Measurements from ENCODE around the gene CDC42BPA. TPM values are rescaled to one million over a fixed set of nuclear protein-coding genes. Genes with fewer than 3 reads are reported as not detected.

CDC42BPA gene
- total and polyA plus RNA-seq, 3 donors from 2014 or later = 39.9 to 109 (median 105) TPM

DNA sequence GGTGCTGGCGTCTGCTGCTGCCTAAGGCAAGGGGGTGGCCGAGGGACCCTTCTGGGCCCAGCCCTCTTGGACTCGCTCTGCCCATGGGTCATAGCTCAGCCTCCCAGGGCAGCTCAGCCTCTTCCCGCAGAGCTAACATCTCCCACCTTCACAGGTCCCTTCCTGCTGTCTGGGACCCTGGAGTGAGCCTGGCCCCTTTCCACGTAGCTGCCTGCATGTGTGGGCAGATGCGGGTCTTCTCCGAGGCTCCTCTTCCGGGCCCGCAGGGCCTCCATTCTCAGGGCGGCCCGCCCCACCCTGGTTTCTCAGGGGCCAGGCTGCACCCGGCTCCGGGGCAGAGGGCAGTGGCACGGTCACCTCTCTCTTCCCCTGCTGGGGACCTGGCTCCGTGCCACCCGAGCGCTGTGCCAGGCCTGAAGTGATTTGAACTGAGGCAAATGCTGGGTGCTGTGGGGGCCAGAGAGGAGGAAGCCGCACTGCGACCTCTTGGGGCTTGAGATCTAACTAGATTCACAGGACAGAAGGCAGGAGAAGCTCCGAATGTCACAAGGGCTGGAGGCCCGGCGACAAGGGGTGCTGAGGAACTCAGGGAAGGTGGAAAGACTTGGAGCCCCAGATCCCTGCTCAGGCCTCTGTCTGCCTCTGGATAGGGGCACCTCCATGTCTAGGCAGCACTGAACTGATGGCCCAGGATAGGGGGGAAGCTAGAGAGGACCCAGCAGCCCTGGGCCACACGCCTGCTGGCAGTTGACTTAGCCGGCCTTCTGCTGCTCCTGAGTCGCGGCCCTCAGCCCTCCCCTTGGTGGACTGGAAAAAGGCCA lies 337.5 kb downstream of the CDC42BPA start:
- Histone ChIP-seq H3K4me1 (peaks cover under 1% of the 10 kb centered on the region), H3K27me3 (no peaks in the 10 kb centered on the region), H3K4me3 (no peak overlapping the region), H3K9me3 (no peaks in the 10 kb centered on the region), H3K36me3 (ENCODE audit: low read depth, missing control alignments) (no peaks in the 10 kb centered on the region), H3K27ac (no peak overlapping the region)
- TF ChIP-seq, protein P1, sequence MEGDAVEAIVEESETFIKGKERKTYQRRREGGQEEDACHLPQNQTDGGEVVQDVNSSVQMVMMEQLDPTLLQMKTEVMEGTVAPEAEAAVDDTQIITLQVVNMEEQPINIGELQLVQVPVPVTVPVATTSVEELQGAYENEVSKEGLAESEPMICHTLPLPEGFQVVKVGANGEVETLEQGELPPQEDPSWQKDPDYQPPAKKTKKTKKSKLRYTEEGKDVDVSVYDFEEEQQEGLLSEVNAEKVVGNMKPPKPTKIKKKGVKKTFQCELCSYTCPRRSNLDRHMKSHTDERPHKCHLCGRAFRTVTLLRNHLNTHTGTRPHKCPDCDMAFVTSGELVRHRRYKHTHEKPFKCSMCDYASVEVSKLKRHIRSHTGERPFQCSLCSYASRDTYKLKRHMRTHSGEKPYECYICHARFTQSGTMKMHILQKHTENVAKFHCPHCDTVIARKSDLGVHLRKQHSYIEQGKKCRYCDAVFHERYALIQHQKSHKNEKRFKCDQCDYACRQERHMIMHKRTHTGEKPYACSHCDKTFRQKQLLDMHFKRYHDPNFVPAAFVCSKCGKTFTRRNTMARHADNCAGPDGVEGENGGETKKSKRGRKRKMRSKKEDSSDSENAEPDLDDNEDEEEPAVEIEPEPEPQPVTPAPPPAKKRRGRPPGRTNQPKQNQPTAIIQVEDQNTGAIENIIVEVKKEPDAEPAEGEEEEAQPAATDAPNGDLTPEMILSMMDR (IDR thresholded peaks at IDR 0.05) = no peak
- no peak for TF ChIP-seq POLR2A (IDR thresholded peaks at IDR 0.05)
- intact Hi-C loops (cut with DNase I; ENCODE audit: low total_unique reads) = no loop called here
- 85 to 91% methylated on average over 11 to 26 of the region's 26 CpGs for WGBS, 2 donors
- no peak for DNase-seq

DNA sequence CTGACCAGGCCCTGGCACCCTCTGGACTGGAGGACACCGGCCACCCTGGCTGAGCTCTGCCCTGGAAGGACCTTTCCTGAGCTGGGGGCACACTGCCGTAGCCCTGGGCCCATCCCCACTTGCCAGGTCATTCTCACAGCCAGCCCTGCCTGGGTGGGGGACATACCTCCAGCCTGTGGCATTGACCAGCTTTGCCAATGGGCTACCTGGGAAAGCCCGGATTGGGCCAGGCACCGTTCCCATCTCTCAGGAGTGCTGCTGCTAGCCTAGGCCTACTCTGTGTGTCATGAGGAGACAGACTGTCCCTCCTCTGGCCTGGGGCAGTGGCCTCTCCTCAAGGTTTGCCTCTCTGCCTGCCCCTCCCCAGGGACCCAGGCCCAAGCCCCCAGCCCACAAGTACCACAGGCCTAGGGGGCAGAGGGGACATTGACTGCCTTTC lies 338.2 kb downstream of the CDC42BPA start:
- Histone ChIP-seq H3K4me3 (no peak overlapping the region), H3K27me3 (no peaks in the 10 kb centered on the region), H3K27ac (no peak overlapping the region), H3K36me3 (ENCODE audit: low read depth, missing control alignments) (no peaks in the 10 kb centered on the region), H3K9me3 (no peaks in the 10 kb centered on the region), H3K4me1 (peaks cover 7% of the 10 kb centered on the region)
- intact Hi-C loops (cut with DNase I; ENCODE audit: low total_unique reads) = no loop called here
- TF ChIP-seq POLR2A (IDR thresholded peaks at IDR 0.05) = no peak
- TF ChIP-seq, protein P1 (IDR thresholded peaks at IDR 0.05) = no peak
- DNase-seq = no peak
- WGBS, 2 donors = 94 to 100% methylated on average over 1 to 4 of the region's 4 CpGs

DNA sequence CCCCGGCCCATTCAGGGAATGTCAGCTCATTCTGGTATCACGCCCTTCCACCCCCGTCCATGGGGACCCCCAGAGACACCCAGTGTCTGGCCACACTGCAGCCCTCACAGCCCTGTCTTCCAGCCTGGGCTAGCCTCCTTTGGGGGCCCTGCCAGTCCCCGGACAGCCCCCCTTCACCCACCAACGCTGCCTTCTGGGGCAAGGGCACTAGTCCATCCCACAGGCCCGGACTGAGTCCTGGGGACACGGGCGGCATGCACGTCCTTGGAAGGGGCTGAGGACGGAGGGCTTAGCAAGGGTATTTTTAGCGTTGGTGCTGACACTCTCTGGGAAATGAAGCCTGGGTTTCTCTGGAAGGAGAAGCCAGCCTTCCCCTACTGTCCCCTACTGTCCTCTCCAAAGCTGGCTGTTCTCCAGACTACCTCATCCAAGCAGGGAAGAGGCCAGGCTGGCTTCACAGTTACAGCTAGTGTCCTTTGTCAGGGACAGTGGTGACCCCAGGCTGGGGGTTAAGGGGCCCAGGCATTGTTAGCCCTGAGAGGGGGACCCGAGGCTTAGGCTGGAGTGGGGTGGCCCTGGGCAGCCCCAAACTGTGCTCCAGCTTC lies 338.7 kb downstream of the CDC42BPA start:
- no peaks in the 10 kb centered on the region for H3K27me3 ChIP-seq
- intact Hi-C loops (cut with DNase I; ENCODE audit: low total_unique reads) = no loop called here
- TF ChIP-seq, protein P1 (IDR thresholded peaks at IDR 0.05) = no peak
- no peak for TF ChIP-seq POLR2A (IDR thresholded peaks at IDR 0.05)
- no peak overlapping the region for H3K4me3 ChIP-seq
- H3K36me3 ChIP-seq (ENCODE audit: low read depth, missing control alignments) = no peaks in the 10 kb centered on the region
- WGBS, 2 donors = 79 to 90% methylated on average over 4 to 12 of the region's 12 CpGs
- H3K27ac ChIP-seq = no peak overlapping the region
- no peak for DNase-seq
- peaks cover 12% of the 10 kb centered on the region for H3K4me1 ChIP-seq
- H3K9me3 ChIP-seq = no peaks in the 10 kb centered on the region

DNA sequence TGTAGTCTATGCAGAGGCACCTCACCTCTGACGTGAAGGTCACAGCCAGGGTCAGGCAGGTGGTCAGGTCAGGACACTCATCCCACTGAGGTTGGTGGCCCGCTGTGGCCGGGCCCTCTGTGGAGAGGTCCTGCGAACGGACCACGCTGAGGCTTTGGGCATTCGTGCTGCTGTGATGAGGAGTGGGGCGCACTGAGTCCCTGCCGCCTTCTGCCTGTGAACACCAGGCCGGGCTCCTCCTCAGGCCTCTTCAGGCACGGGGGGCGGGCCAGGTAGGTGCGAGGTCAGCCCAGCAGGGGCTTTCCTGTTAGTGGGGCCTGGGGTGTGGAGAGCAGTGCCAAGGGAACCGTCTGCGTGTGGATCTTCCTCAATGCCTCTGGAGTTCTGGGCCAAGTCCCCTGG lies 339.2 kb downstream of the CDC42BPA start:
- Histone ChIP-seq H3K36me3 (ENCODE audit: low read depth, missing control alignments) (no peaks in the 10 kb centered on the region), H3K4me1 (peaks cover 17% of the 10 kb centered on the region), H3K27ac (no peak overlapping the region), H3K27me3 (no peaks in the 10 kb centered on the region), H3K9me3 (no peaks in the 10 kb centered on the region), H3K4me3 (no peak overlapping the region)
- intact Hi-C loops (cut with DNase I; ENCODE audit: low total_unique reads) = no loop called here
- no peak for DNase-seq
- 72 to 89% methylated on average over 5 to 15 of the region's 15 CpGs for WGBS, 2 donors
- no peak for TF ChIP-seq POLR2A (IDR thresholded peaks at IDR 0.05)
- TF ChIP-seq, protein P1 (IDR thresholded peaks at IDR 0.05) = no peak

Data from testis (tissue), 3 donors.